ENCODE measurements around the gene NCBP3.

NCBP3 gene

GRCh38 chr17:3880983-3881382 lies 34.9 kb upstream of the NCBP3 start:
- no peaks in the 10 kb centered on the region for H3K27me3 ChIP-seq (ENCODE audit: insufficient read depth, low read length)
- no peaks in the 10 kb centered on the region for H3K79me2 ChIP-seq (ENCODE audit: control insufficient read depth, insufficient read depth, low read length, unreplicated experiment)
- no peak overlapping the region for H3K27ac ChIP-seq (ENCODE audit: low read depth, low read length)
- peaks cover 7% of the 10 kb centered on the region; the same call in 1 of the 2 replicates for H3K36me3 ChIP-seq (ENCODE audit: insufficient read depth, low read length)
- no peak overlapping the region for H2AFZ ChIP-seq (ENCODE audit: low read length, unreplicated experiment)
- H3K4me3 ChIP-seq (ENCODE audit: low read depth, low read length), result no peak overlapping the region
- peaks cover 10% of the 10 kb centered on the region for H3K4me1 ChIP-seq (ENCODE audit: control insufficient read depth, insufficient read depth, low read length, unreplicated experiment)

- Histone ChIP-seq H3K27me3 (ENCODE audit: insufficient read depth, low read length) (no peaks in the 10 kb centered on the region), H2AFZ (ENCODE audit: low read length, unreplicated experiment) (no peak overlapping the region), H3K4me3 (ENCODE audit: low read depth, low read length) (no peak overlapping the region), H3K27ac (ENCODE audit: low read depth, low read length) (no peak overlapping the region), H3K36me3 (ENCODE audit: insufficient read depth, low read length) (peaks cover 4% of the 10 kb centered on the region; the same call in 1 of the 2 replicates), H3K79me2 (ENCODE audit: control insufficient read depth, insufficient read depth, low read length, unreplicated experiment) (no peaks in the 10 kb centered on the region), H3K4me1 (ENCODE audit: control insufficient read depth, insufficient read depth, low read length, unreplicated experiment) (peaks cover 4% of the 10 kb centered on the region)
These were observed 33.8 kb upstream of the NCBP3 start for GRCh38 chr17:3879591-3880417.

GRCh38 chr17:3879186-3879585 lies 33.1 kb upstream of the NCBP3 start:
- peaks cover 4% of the 10 kb centered on the region for H3K4me1 ChIP-seq (ENCODE audit: control insufficient read depth, insufficient read depth, low read length, unreplicated experiment)
- peaks cover under 1% of the 10 kb centered on the region; the same call in 1 of the 2 replicates for H3K36me3 ChIP-seq (ENCODE audit: insufficient read depth, low read length)
- H3K27ac ChIP-seq (ENCODE audit: low read depth, low read length), result no peak overlapping the region
- no peak overlapping the region for H2AFZ ChIP-seq (ENCODE audit: low read length, unreplicated experiment)
- H3K79me2 ChIP-seq (ENCODE audit: control insufficient read depth, insufficient read depth, low read length, unreplicated experiment), result no peaks in the 10 kb centered on the region
- H3K4me3 ChIP-seq (ENCODE audit: low read depth, low read length), result no peak overlapping the region
- H3K27me3 ChIP-seq (ENCODE audit: insufficient read depth, low read length), result no peaks in the 10 kb centered on the region

- Histone ChIP-seq H3K27me3 (ENCODE audit: insufficient read depth, low read length) (no peaks in the 10 kb centered on the region), H3K27ac (ENCODE audit: low read depth, low read length) (no peak overlapping the region), H2AFZ (ENCODE audit: low read length, unreplicated experiment) (no peak overlapping the region), H3K36me3 (ENCODE audit: insufficient read depth, low read length) (peaks cover 15% of the 10 kb centered on the region; the same call in 1 of the 2 replicates), H3K4me3 (ENCODE audit: low read depth, low read length) (no peak overlapping the region), H3K4me1 (ENCODE audit: control insufficient read depth, insufficient read depth, low read length, unreplicated experiment) (peaks cover 3% of the 10 kb centered on the region), H3K79me2 (ENCODE audit: control insufficient read depth, insufficient read depth, low read length, unreplicated experiment) (no peaks in the 10 kb centered on the region)
These were observed 31.2 kb upstream of the NCBP3 start for GRCh38 chr17:3877220-3877619.

GRCh38 chr17:3875317-3875716 lies 29.3 kb upstream of the NCBP3 start:
- Histone ChIP-seq H2AFZ (ENCODE audit: low read length, unreplicated experiment) (no peak overlapping the region), H3K27me3 (ENCODE audit: insufficient read depth, low read length) (no peaks in the 10 kb centered on the region), H3K27ac (ENCODE audit: low read depth, low read length) (no peak overlapping the region), H3K36me3 (ENCODE audit: insufficient read depth, low read length) (peaks cover 15% of the 10 kb centered on the region; the same call in 1 of the 2 replicates), H3K4me3 (ENCODE audit: low read depth, low read length) (no peak overlapping the region), H3K79me2 (ENCODE audit: control insufficient read depth, insufficient read depth, low read length, unreplicated experiment) (no peaks in the 10 kb centered on the region), H3K4me1 (ENCODE audit: control insufficient read depth, insufficient read depth, low read length, unreplicated experiment) (peaks cover 3% of the 10 kb centered on the region)

GRCh38 chr17:3873862-3874261 lies 27.8 kb upstream of the NCBP3 start:
- H2AFZ ChIP-seq (ENCODE audit: low read length, unreplicated experiment), result no peak overlapping the region
- H3K27ac ChIP-seq (ENCODE audit: low read depth, low read length), result no peak overlapping the region
- H3K4me1 ChIP-seq (ENCODE audit: control insufficient read depth, insufficient read depth, low read length, unreplicated experiment), result peaks cover 3% of the 10 kb centered on the region
- no peak overlapping the region for H3K4me3 ChIP-seq (ENCODE audit: low read depth, low read length)
- H3K79me2 ChIP-seq (ENCODE audit: control insufficient read depth, insufficient read depth, low read length, unreplicated experiment), result no peaks in the 10 kb centered on the region
- peaks cover 15% of the 10 kb centered on the region; the same call in 1 of the 2 replicates for H3K36me3 ChIP-seq (ENCODE audit: insufficient read depth, low read length)
- no peaks in the 10 kb centered on the region for H3K27me3 ChIP-seq (ENCODE audit: insufficient read depth, low read length)

GRCh38 chr17:3870871-3871306 lies 24.8 kb upstream of the NCBP3 start:
- no peaks in the 10 kb centered on the region for H3K79me2 ChIP-seq (ENCODE audit: control insufficient read depth, insufficient read depth, low read length, unreplicated experiment)

GRCh38 chr17:3867606-3868005 lies 21.6 kb upstream of the NCBP3 start:
- H3K36me3 ChIP-seq (ENCODE audit: insufficient read depth, low read length), result no peaks in the 10 kb centered on the region
- no peaks in the 10 kb centered on the region for H3K79me2 ChIP-seq (ENCODE audit: control insufficient read depth, insufficient read depth, low read length, unreplicated experiment)
- H3K27ac ChIP-seq (ENCODE audit: low read depth, low read length), result no peak overlapping the region
- no peaks in the 10 kb centered on the region for H3K27me3 ChIP-seq (ENCODE audit: insufficient read depth, low read length)
- peaks cover 20% of the 10 kb centered on the region for H3K4me1 ChIP-seq (ENCODE audit: control insufficient read depth, insufficient read depth, low read length, unreplicated experiment)
- H3K4me3 ChIP-seq (ENCODE audit: low read depth, low read length), result no peak overlapping the region
- no peak overlapping the region for H2AFZ ChIP-seq (ENCODE audit: low read length, unreplicated experiment)

More at GRCh38 chr17:3870871-3871306, 24.8 kb upstream of the NCBP3 start:
- Histone ChIP-seq H2AFZ (ENCODE audit: low read length, unreplicated experiment) (no peak overlapping the region), H3K4me1 (ENCODE audit: control insufficient read depth, insufficient read depth, low read length, unreplicated experiment) (peaks cover 8% of the 10 kb centered on the region), H3K4me3 (ENCODE audit: low read depth, low read length) (no peak overlapping the region), H3K27me3 (ENCODE audit: insufficient read depth, low read length) (no peaks in the 10 kb centered on the region), H3K27ac (ENCODE audit: low read depth, low read length) (no peak overlapping the region), H3K36me3 (ENCODE audit: insufficient read depth, low read length) (peaks cover 15% of the 10 kb centered on the region; the same call in 1 of the 2 replicates)

GRCh38 chr17:3867106-3867505 lies 21.1 kb upstream of the NCBP3 start:
- peaks cover 20% of the 10 kb centered on the region for H3K4me1 ChIP-seq (ENCODE audit: control insufficient read depth, insufficient read depth, low read length, unreplicated experiment)
- H2AFZ ChIP-seq (ENCODE audit: low read length, unreplicated experiment), result no peak overlapping the region
- H3K27me3 ChIP-seq (ENCODE audit: insufficient read depth, low read length), result no peaks in the 10 kb centered on the region
- no peaks in the 10 kb centered on the region for H3K79me2 ChIP-seq (ENCODE audit: control insufficient read depth, insufficient read depth, low read length, unreplicated experiment)
- H3K27ac ChIP-seq (ENCODE audit: low read depth, low read length), result no peak overlapping the region
- no peak overlapping the region for H3K4me3 ChIP-seq (ENCODE audit: low read depth, low read length)
- H3K36me3 ChIP-seq (ENCODE audit: insufficient read depth, low read length), result no peaks in the 10 kb centered on the region

- no peaks in the 10 kb centered on the region for H3K36me3 ChIP-seq (ENCODE audit: insufficient read depth, low read length)
- H3K27me3 ChIP-seq (ENCODE audit: insufficient read depth, low read length), result no peaks in the 10 kb centered on the region
- peaks cover 20% of the 10 kb centered on the region for H3K4me1 ChIP-seq (ENCODE audit: control insufficient read depth, insufficient read depth, low read length, unreplicated experiment)
- H3K79me2 ChIP-seq (ENCODE audit: control insufficient read depth, insufficient read depth, low read length, unreplicated experiment), result no peaks in the 10 kb centered on the region
- no peak overlapping the region for H2AFZ ChIP-seq (ENCODE audit: low read length, unreplicated experiment)
- no peak overlapping the region for H3K4me3 ChIP-seq (ENCODE audit: low read depth, low read length)
- H3K27ac ChIP-seq (ENCODE audit: low read depth, low read length), result no peak overlapping the region
These were observed 20.2 kb upstream of the NCBP3 start for GRCh38 chr17:3866276-3866675.

- H3K4me1 ChIP-seq (ENCODE audit: control insufficient read depth, insufficient read depth, low read length, unreplicated experiment), result peaks cover 17% of the 10 kb centered on the region
- H3K79me2 ChIP-seq (ENCODE audit: control insufficient read depth, insufficient read depth, low read length, unreplicated experiment), result no peaks in the 10 kb centered on the region
- H3K27me3 ChIP-seq (ENCODE audit: insufficient read depth, low read length), result no peaks in the 10 kb centered on the region
- no peak overlapping the region for H3K27ac ChIP-seq (ENCODE audit: low read depth, low read length)
- peaks cover 7% of the 10 kb centered on the region; the same call in 1 of the 2 replicates for H3K36me3 ChIP-seq (ENCODE audit: insufficient read depth, low read length)
- no peak overlapping the region for H3K4me3 ChIP-seq (ENCODE audit: low read depth, low read length)
- no peak overlapping the region for H2AFZ ChIP-seq (ENCODE audit: low read length, unreplicated experiment)
These were observed 19.1 kb upstream of the NCBP3 start for GRCh38 chr17:3865176-3865575.
